ENCODE measurements around the gene PLA2G2A.
A peak's percentile ranks its signal among the peaks of the same experiment; 100 is the strongest.

Gene PLA2G2A

GRCh38 chr1:19974822-19975416 lies 4.5 kb downstream of the PLA2G2A start:
- WGBS, 2 experiments (ENCODE audit: insufficient coverage in 2 of 2), result 29 to 72% methylated on average over 1 to 2 of the region's 5 CpGs
- Histone ChIP-seq H3K9me3 (ENCODE audit: control insufficient read depth, low read length) (no peaks in the 10 kb centered on the region), H3K36me3 (ENCODE audit: control insufficient read depth, insufficient read depth, low read length) (no peaks in the 10 kb centered on the region), H3K27ac (ENCODE audit: low read depth, low read length, severe bottlenecking) (peak overlapping the region; percentile 57), H3K4me3 (ENCODE audit: extremely low read depth, insufficient read depth, low read length, poor library complexity, severe bottlenecking) (no peak overlapping the region), H3K4me1 (ENCODE audit: control insufficient read depth, insufficient read depth, low read length, poor library complexity, severe bottlenecking) (peaks cover 4% of the 10 kb centered on the region)

- 90% methylated on average over 2 of the region's 3 CpGs; no CpG with 5 or more reads in 1 of the 2 experiments for WGBS, 2 experiments (ENCODE audit: insufficient coverage in 2 of 2)
- Histone ChIP-seq H3K4me3 (ENCODE audit: extremely low read depth, insufficient read depth, low read length, poor library complexity, severe bottlenecking) (no peak overlapping the region), H3K9me3 (ENCODE audit: control insufficient read depth, low read length) (no peaks in the 10 kb centered on the region), H3K4me1 (ENCODE audit: control insufficient read depth, insufficient read depth, low read length, poor library complexity, severe bottlenecking) (peaks cover 4% of the 10 kb centered on the region), H3K36me3 (ENCODE audit: control insufficient read depth, insufficient read depth, low read length) (no peaks in the 10 kb centered on the region), H3K27ac (ENCODE audit: low read depth, low read length, severe bottlenecking) (no peak overlapping the region)
Measured at GRCh38 chr1:19973616-19974015, 5.8 kb downstream of the PLA2G2A start.

- Histone ChIP-seq H3K9me3 (ENCODE audit: control insufficient read depth, low read length) (no peaks in the 10 kb centered on the region), H3K36me3 (ENCODE audit: control insufficient read depth, insufficient read depth, low read length) (no peaks in the 10 kb centered on the region), H3K4me1 (ENCODE audit: control insufficient read depth, insufficient read depth, low read length, poor library complexity, severe bottlenecking) (peaks cover 4% of the 10 kb centered on the region), H3K27ac (ENCODE audit: low read depth, low read length, severe bottlenecking) (no peak overlapping the region), H3K4me3 (ENCODE audit: extremely low read depth, insufficient read depth, low read length, poor library complexity, severe bottlenecking) (no peak overlapping the region)
- WGBS, 2 experiments (ENCODE audit: insufficient coverage in 2 of 2), result no CpG with 5 or more reads among the region's 1 CpG
Measured at GRCh38 chr1:19971664-19972063, 7.8 kb downstream of the PLA2G2A start.

GRCh38 chr1:19969898-19970660 lies 9.3 kb downstream of the PLA2G2A start:
- Histone ChIP-seq H3K4me1 (ENCODE audit: control insufficient read depth, insufficient read depth, low read length, poor library complexity, severe bottlenecking) (peaks cover 4% of the 10 kb centered on the region), H3K27ac (ENCODE audit: low read depth, low read length, severe bottlenecking) (no peak overlapping the region), H3K4me3 (ENCODE audit: extremely low read depth, insufficient read depth, low read length, poor library complexity, severe bottlenecking) (no peak overlapping the region), H3K36me3 (ENCODE audit: control insufficient read depth, insufficient read depth, low read length) (no peaks in the 10 kb centered on the region), H3K9me3 (ENCODE audit: control insufficient read depth, low read length) (no peaks in the 10 kb centered on the region)
- 88 to 89% methylated on average over 3 to 4 of the region's 5 CpGs for WGBS, 2 experiments (ENCODE audit: insufficient coverage in 2 of 2)

GRCh38 chr1:19967808-19968207 lies 11.6 kb downstream of the PLA2G2A start:
- no peaks in the 10 kb centered on the region for H3K4me1 ChIP-seq (ENCODE audit: control insufficient read depth, insufficient read depth, low read length, poor library complexity, severe bottlenecking)
- 80 to 93% methylated on average over 7 to 9 of the region's 9 CpGs for WGBS, 2 experiments (ENCODE audit: insufficient coverage in 2 of 2)
- H3K4me3 ChIP-seq (ENCODE audit: extremely low read depth, insufficient read depth, low read length, poor library complexity, severe bottlenecking), result no peak overlapping the region
- no peaks in the 10 kb centered on the region for H3K36me3 ChIP-seq (ENCODE audit: control insufficient read depth, insufficient read depth, low read length)
- no peak overlapping the region for H3K27ac ChIP-seq (ENCODE audit: low read depth, low read length, severe bottlenecking)
- H3K9me3 ChIP-seq (ENCODE audit: control insufficient read depth, low read length), result no peaks in the 10 kb centered on the region

GRCh38 chr1:19964542-19964941 lies 14.9 kb downstream of the PLA2G2A start:
- Histone ChIP-seq H3K27ac (ENCODE audit: low read depth, low read length, severe bottlenecking) (no peak overlapping the region), H3K4me1 (ENCODE audit: control insufficient read depth, insufficient read depth, low read length, poor library complexity, severe bottlenecking) (no peaks in the 10 kb centered on the region), H3K4me3 (ENCODE audit: extremely low read depth, insufficient read depth, low read length, poor library complexity, severe bottlenecking) (no peak overlapping the region), H3K9me3 (ENCODE audit: control insufficient read depth, low read length) (no peaks in the 10 kb centered on the region), H3K36me3 (ENCODE audit: control insufficient read depth, insufficient read depth, low read length) (no peaks in the 10 kb centered on the region)
- 83 to 100% methylated on average over 2 of the region's 2 CpGs for WGBS, 2 experiments (ENCODE audit: insufficient coverage in 2 of 2)

GRCh38 chr1:19963636-19964035 lies 15.8 kb downstream of the PLA2G2A start:
- 94% methylated on average over 2 to 3 of the region's 4 CpGs for WGBS, 2 experiments (ENCODE audit: insufficient coverage in 2 of 2)
- H3K27ac ChIP-seq (ENCODE audit: low read depth, low read length, severe bottlenecking), result no peak overlapping the region
- H3K9me3 ChIP-seq (ENCODE audit: control insufficient read depth, low read length), result no peaks in the 10 kb centered on the region
- no peak overlapping the region for H3K4me3 ChIP-seq (ENCODE audit: extremely low read depth, insufficient read depth, low read length, poor library complexity, severe bottlenecking)
- no peaks in the 10 kb centered on the region for H3K4me1 ChIP-seq (ENCODE audit: control insufficient read depth, insufficient read depth, low read length, poor library complexity, severe bottlenecking)
- H3K36me3 ChIP-seq (ENCODE audit: control insufficient read depth, insufficient read depth, low read length), result no peaks in the 10 kb centered on the region

- 28 to 44% methylated on average over 3 to 4 of the region's 5 CpGs for WGBS, 2 experiments (ENCODE audit: insufficient coverage in 2 of 2)
- H3K4me3 ChIP-seq (ENCODE audit: extremely low read depth, insufficient read depth, low read length, poor library complexity, severe bottlenecking), result no peak overlapping the region
Measured at GRCh38 chr1:19960591-19960990, 18.8 kb downstream of the PLA2G2A start.

GRCh38 chr1:19957779-19958178 lies 21.6 kb downstream of the PLA2G2A start:
- Histone ChIP-seq H3K9me3 (ENCODE audit: control insufficient read depth, low read length) (peaks cover 13% of the 10 kb centered on the region), H3K4me3 (ENCODE audit: extremely low read depth, insufficient read depth, low read length, poor library complexity, severe bottlenecking) (no peak overlapping the region), H3K27ac (ENCODE audit: low read depth, low read length, severe bottlenecking) (no peak overlapping the region), H3K4me1 (ENCODE audit: control insufficient read depth, insufficient read depth, low read length, poor library complexity, severe bottlenecking) (no peaks in the 10 kb centered on the region), H3K36me3 (ENCODE audit: control insufficient read depth, insufficient read depth, low read length) (no peaks in the 10 kb centered on the region)
- WGBS, 2 experiments (ENCODE audit: insufficient coverage in 2 of 2), result 77 to 87% methylated on average over 3 to 4 of the region's 4 CpGs

More at GRCh38 chr1:19960591-19960990, 18.8 kb downstream of the PLA2G2A start:
- Histone ChIP-seq H3K36me3 (ENCODE audit: control insufficient read depth, insufficient read depth, low read length) (no peaks in the 10 kb centered on the region), H3K9me3 (ENCODE audit: control insufficient read depth, low read length) (no peaks in the 10 kb centered on the region), H3K27ac (ENCODE audit: low read depth, low read length, severe bottlenecking) (no peak overlapping the region), H3K4me1 (ENCODE audit: control insufficient read depth, insufficient read depth, low read length, poor library complexity, severe bottlenecking) (no peaks in the 10 kb centered on the region)

- no peaks in the 10 kb centered on the region for H3K4me1 ChIP-seq (ENCODE audit: control insufficient read depth, insufficient read depth, low read length, poor library complexity, severe bottlenecking)
- WGBS, 2 experiments (ENCODE audit: insufficient coverage in 2 of 2), result 87 to 89% methylated on average over 10 to 11 of the region's 11 CpGs
Measured at GRCh38 chr1:19955534-19956170, 23.8 kb downstream of the PLA2G2A start.

GRCh38 chr1:19954059-19954458 lies 25.4 kb downstream of the PLA2G2A start:
- Histone ChIP-seq H3K36me3 (ENCODE audit: control insufficient read depth, insufficient read depth, low read length) (no peaks in the 10 kb centered on the region), H3K4me3 (ENCODE audit: extremely low read depth, insufficient read depth, low read length, poor library complexity, severe bottlenecking) (no peak overlapping the region), H3K27ac (ENCODE audit: low read depth, low read length, severe bottlenecking) (no peak overlapping the region), H3K4me1 (ENCODE audit: control insufficient read depth, insufficient read depth, low read length, poor library complexity, severe bottlenecking) (peaks cover 3% of the 10 kb centered on the region), H3K9me3 (ENCODE audit: control insufficient read depth, low read length) (peaks cover 13% of the 10 kb centered on the region)
- no CpG with 5 or more reads among the region's 2 CpGs for WGBS, 2 experiments (ENCODE audit: insufficient coverage in 2 of 2)

More at GRCh38 chr1:19955534-19956170, 23.8 kb downstream of the PLA2G2A start:
- Histone ChIP-seq H3K27ac (ENCODE audit: low read depth, low read length, severe bottlenecking) (no peak overlapping the region), H3K36me3 (ENCODE audit: control insufficient read depth, insufficient read depth, low read length) (no peaks in the 10 kb centered on the region), H3K4me3 (ENCODE audit: extremely low read depth, insufficient read depth, low read length, poor library complexity, severe bottlenecking) (no peak overlapping the region), H3K9me3 (ENCODE audit: control insufficient read depth, low read length) (peaks cover 13% of the 10 kb centered on the region)

All from mesodermal cell (in vitro differentiated cells).